A673 (cell line): Measurements from ENCODE around the gene F7. TPM values are rescaled to one million over a fixed set of nuclear protein-coding genes. Genes with fewer than 3 reads are reported as not detected.

Experiments
- BruUV-seq: library from RNA; stranded (reverse); fragments of 400-500 nt; replicated peaks from 2 replicates; lab custom pipeline; 2021; lab: Mats Ljungman, UMichigan
- CTCF ChIA-PET: fragments of 300-600 bp; sonication (Branson Sonifier 250); formaldehyde crosslinking; loops from one replicate; lab custom pipeline; 2022; ENCODE audit warnings: antibody characterized with exemption; lab: Charles Lee
- POLR2A ChIA-PET: fragments of 300-600 bp; sonication (Branson Sonifier 250); formaldehyde crosslinking; loops from one replicate; lab custom pipeline; 2022; ENCODE audit warnings: antibody characterized with exemption; ENCODE audit not compliant: low non-redundant PET; lab: Charles Lee
- DNase-seq: peaks from one replicate; pipeline ENCODE4 v3.0.0-alpha.2; 2015; ENCODE audit warnings: low spot score
- H3K27ac ChIP-seq: fragments of 200-600 bp; sonication (generic); 2 replicates; pipeline ENCODE4 v1.5.1; 2016; ENCODE audit warnings: mixed run types, low read depth, mild to moderate bottlenecking, mixed read lengths, antibody characterized with exemption, low read length; ENCODE audit not compliant: poor library complexity, severe bottlenecking
- H3K27me3 ChIP-seq: fragments of 200-600 bp; sonication (generic); replicated peaks from 2 replicates; pipeline ENCODE4 v1.6.1; 2017; ENCODE audit warnings: mixed run types, low read depth, mild to moderate bottlenecking, mixed read lengths, antibody characterized with exemption, low read length; ENCODE audit not compliant: insufficient read depth, poor library complexity
- H3K36me3 ChIP-seq: fragments of 200-600 bp; sonication (generic); 2 replicates; pipeline ENCODE4 v1.6.1; 2016; ENCODE audit warnings: mixed run types, mild to moderate bottlenecking, mixed read lengths, antibody characterized with exemption, low read length; ENCODE audit not compliant: insufficient read depth, poor library complexity, severe bottlenecking
- H3K4me1 ChIP-seq: fragments of 200-600 bp; sonication (generic); 2 replicates; pipeline ENCODE4 v1.6.1; 2017; ENCODE audit warnings: mixed run types, mild to moderate bottlenecking, mixed read lengths, antibody characterized with exemption, low read length; ENCODE audit not compliant: insufficient read depth, poor library complexity, severe bottlenecking
- H3K4me3 ChIP-seq: fragments of 200-600 bp; sonication (generic); 2 replicates; pipeline ENCODE4 v1.5.1; 2016; ENCODE audit warnings: low read depth, mixed run types, mild to moderate bottlenecking, mixed read lengths, low read length; ENCODE audit not compliant: poor library complexity, severe bottlenecking
- H3K9me3 ChIP-seq: fragments of 200-600 bp; sonication (generic); 2 replicates; pipeline ENCODE4 v1.6.1; 2016; ENCODE audit warnings: mixed run types, low read depth, mild to moderate bottlenecking, mixed read lengths, antibody characterized with exemption, low read length; ENCODE audit not compliant: poor library complexity, severe bottlenecking
- CTCF ChIP-seq: fragments of 300-800, 200-600 bp; sonication (generic); conservative IDR thresholded peaks from 2 replicates; pipeline ENCODE4 v1.5.1; 2017; ENCODE audit warnings: low read depth, mild to moderate bottlenecking, antibody characterized with exemption, low read length, moderate library complexity, mixed read lengths
- EZH2 ChIP-seq: fragments of 200-600 bp; sonication (generic); IDR thresholded peaks from 2 replicates; pipeline ENCODE4 v1.6.1; 2017; ENCODE audit warnings: borderline replicate concordance, low read depth, mild to moderate bottlenecking, mixed read lengths, antibody characterized with exemption, low read length; ENCODE audit not compliant: poor library complexity, severe bottlenecking
- intact Hi-C: fragments of 100-400 bp; cut with micrococcal nuclease; formaldehyde crosslinking; loops from one replicate; pipeline ENCODE4 v1.10.0; 2022; ENCODE audit not compliant: unreplicated experiment
- total RNA-seq: library from RNA; stranded (reverse); gene quantifications from 2 replicates; pipeline ENCODE4 v1.2.3, GENCODE V29; 2021

Gene F7
- total RNA-seq, 1 experiment from 2014 or later = not detected

GRCh38 chr13:113166266-113166665 is 60.7 kb downstream of the F7 start:
- no peaks in the 10 kb centered on the region for H3K4me1 ChIP-seq
- DNase-seq = no peak
- H3K36me3 ChIP-seq = no peaks in the 10 kb centered on the region
- BruUV-seq = no TSS peak
- ChIA-PET POLR2A (no interaction called here), CTCF (no interaction called here)
- no peaks in the 10 kb centered on the region for H3K27me3 ChIP-seq
- H3K27ac ChIP-seq = no peak overlapping the region
- no peak for TF ChIP-seq EZH2
- intact Hi-C loops = no loop called here
- no peak overlapping the region for H3K4me3 ChIP-seq
- no peaks in the 10 kb centered on the region for H3K9me3 ChIP-seq

- Histone ChIP-seq H3K27ac (no peak overlapping the region), H3K4me3 (no peak overlapping the region), H3K4me1 (no peaks in the 10 kb centered on the region), H3K36me3 (peaks cover 3% of the 10 kb centered on the region), H3K27me3 (no peaks in the 10 kb centered on the region), H3K9me3 (no peaks in the 10 kb centered on the region)
- BruUV-seq = no TSS peak
- intact Hi-C loops = no loop called here
- TF ChIP-seq EZH2 (no peak), CTCF (no peak)
- DNase-seq = no peak
- POLR2A ChIA-PET = no interaction called here
- CTCF ChIA-PET = no interaction called here
Observed at GRCh38 chr13:113166681-113167080, 61.1 kb downstream of the F7 start.

GRCh38 chr13:113167155-113167554 is 61.6 kb downstream of the F7 start:
- H3K4me3 ChIP-seq = no peak overlapping the region
- intact Hi-C loops = no loop called here
- no peak for TF ChIP-seq EZH2
- TF ChIP-seq CTCF = no peak
- no peak for DNase-seq
- no peak overlapping the region for H3K27ac ChIP-seq
- no TSS peak for BruUV-seq
- POLR2A ChIA-PET = no interaction called here
- no peaks in the 10 kb centered on the region for H3K9me3 ChIP-seq
- H3K4me1 ChIP-seq = no peaks in the 10 kb centered on the region
- peaks cover 6% of the 10 kb centered on the region for H3K36me3 ChIP-seq
- CTCF ChIA-PET = no interaction called here
- H3K27me3 ChIP-seq = no peaks in the 10 kb centered on the region

- Histone ChIP-seq H3K4me3 (no peak overlapping the region), H3K4me1 (no peaks in the 10 kb centered on the region), H3K27me3 (no peaks in the 10 kb centered on the region), H3K27ac (no peak overlapping the region), H3K9me3 (no peaks in the 10 kb centered on the region), H3K36me3 (peaks cover 10% of the 10 kb centered on the region)
- intact Hi-C loops = no loop called here
- no TSS peak for BruUV-seq
- no peak for TF ChIP-seq CTCF
- TF ChIP-seq EZH2 = no peak
- ChIA-PET POLR2A (no interaction called here), CTCF (no interaction called here)
- DNase-seq = no peak
Observed at GRCh38 chr13:113167575-113167974, 62.0 kb downstream of the F7 start.
